Endothelial cell of umbilical vein (primary cell): ENCODE results near the gene WDR41.
"Not testable (repeated sequence)": the region's sequence is repeated elsewhere in the genome, so short reads cannot be mapped to it uniquely, and the experiment has no call there.

Experiments used
- EZH2 ChIP-seq: IDR thresholded peaks from 2 replicates; pipeline ENCODE4 v1.6.1; 2012; ENCODE audit warnings: borderline replicate concordance, low read depth, mild to moderate bottlenecking, moderate library complexity, low read length, inconsistent platforms; ENCODE audit not compliant: severe bottlenecking
- GATA2 ChIP-seq: IDR thresholded peaks from 2 replicates; pipeline ENCODE4 v1.7.0; 2011; ENCODE audit warnings: low read depth, mild to moderate bottlenecking, moderate library complexity, mixed read lengths, low read length; ENCODE audit not compliant: insufficient read length, insufficient read depth
- JUN ChIP-seq: IDR thresholded peaks from 2 replicates; pipeline ENCODE4 v1.6.1; 2011; ENCODE audit warnings: borderline replicate concordance, low read depth; ENCODE audit not compliant: insufficient read length, insufficient read depth
- POLR2A ChIP-seq: IDR thresholded peaks from 2 replicates; pipeline ENCODE4 v1.6.1; 2012; ENCODE audit warnings: low read depth, mild to moderate bottlenecking, control low read depth, low read length
- POLR2AphosphoS5 ChIP-seq: IDR thresholded peaks from 2 replicates; pipeline ENCODE4 v1.6.1; 2012; ENCODE audit warnings: low read depth, mild to moderate bottlenecking, control low read depth, low read length, moderate library complexity; ENCODE audit not compliant: insufficient read depth
- TF ChIP-seq, protein P1 (sequence below), 2 donors: IDR thresholded peaks; 1 replicate in 1 of 2; 2 replicates in 1 of 2; pipeline ENCODE4 v1.5.1; 2011; ENCODE audit warnings: low read length in 2 of 2, mild to moderate bottlenecking in 2 of 2, moderate library complexity in 2 of 2, control low read depth in 1 of 2, inconsistent platforms in 1 of 2, low read depth in 1 of 2; ENCODE audit not compliant: insufficient read depth in 1 of 2; ENCODE audit errors: extremely low read depth in 1 of 2
- TF ChIP-seq, protein P2 (sequence below): IDR thresholded peaks from 2 replicates; pipeline ENCODE4 v1.6.1; 2011; ENCODE audit not compliant: insufficient read depth, insufficient read length

DNA sequence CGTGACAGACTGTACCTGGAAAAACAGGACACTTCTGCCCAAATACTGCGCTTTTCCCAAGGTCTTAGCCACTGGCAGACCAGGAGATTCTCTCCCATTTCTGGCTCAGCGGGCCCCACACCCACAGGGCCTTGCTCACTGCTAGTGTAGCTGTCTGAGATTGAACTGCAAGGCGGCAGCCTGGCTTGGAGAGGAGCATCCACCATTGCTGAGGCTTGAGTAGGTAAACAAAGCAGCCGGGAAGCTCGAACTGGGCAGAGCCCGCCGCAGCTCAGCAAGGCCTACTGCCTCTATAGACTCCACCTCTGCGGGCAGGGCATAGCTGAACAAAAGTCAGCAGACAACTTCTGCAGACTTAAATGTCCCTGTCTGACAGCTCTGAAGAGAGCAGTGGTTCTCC lies 9.0 kb upstream of the WDR41 start:
- TF ChIP-seq POLR2A, EZH2, JUN, POLR2AphosphoS5, GATA2: not testable (repeated sequence)
- TF ChIP-seq, protein P1, sequence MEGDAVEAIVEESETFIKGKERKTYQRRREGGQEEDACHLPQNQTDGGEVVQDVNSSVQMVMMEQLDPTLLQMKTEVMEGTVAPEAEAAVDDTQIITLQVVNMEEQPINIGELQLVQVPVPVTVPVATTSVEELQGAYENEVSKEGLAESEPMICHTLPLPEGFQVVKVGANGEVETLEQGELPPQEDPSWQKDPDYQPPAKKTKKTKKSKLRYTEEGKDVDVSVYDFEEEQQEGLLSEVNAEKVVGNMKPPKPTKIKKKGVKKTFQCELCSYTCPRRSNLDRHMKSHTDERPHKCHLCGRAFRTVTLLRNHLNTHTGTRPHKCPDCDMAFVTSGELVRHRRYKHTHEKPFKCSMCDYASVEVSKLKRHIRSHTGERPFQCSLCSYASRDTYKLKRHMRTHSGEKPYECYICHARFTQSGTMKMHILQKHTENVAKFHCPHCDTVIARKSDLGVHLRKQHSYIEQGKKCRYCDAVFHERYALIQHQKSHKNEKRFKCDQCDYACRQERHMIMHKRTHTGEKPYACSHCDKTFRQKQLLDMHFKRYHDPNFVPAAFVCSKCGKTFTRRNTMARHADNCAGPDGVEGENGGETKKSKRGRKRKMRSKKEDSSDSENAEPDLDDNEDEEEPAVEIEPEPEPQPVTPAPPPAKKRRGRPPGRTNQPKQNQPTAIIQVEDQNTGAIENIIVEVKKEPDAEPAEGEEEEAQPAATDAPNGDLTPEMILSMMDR (IDR thresholded peaks at IDR 0.05; ENCODE audit: extremely low read depth in 1 of 2, insufficient read depth in 1 of 2, low read depth in 1 of 2, low read length in 2 of 2) = not testable (repeated sequence)
- TF ChIP-seq, protein P2, sequence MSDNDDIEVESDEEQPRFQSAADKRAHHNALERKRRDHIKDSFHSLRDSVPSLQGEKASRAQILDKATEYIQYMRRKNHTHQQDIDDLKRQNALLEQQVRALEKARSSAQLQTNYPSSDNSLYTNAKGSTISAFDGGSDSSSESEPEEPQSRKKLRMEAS = not testable (repeated sequence)
